M059J (cell line): ENCODE measurements around the gene MEIS2. TPM values are rescaled to one million over a fixed set of nuclear protein-coding genes. Genes with fewer than 3 reads are reported as not detected.

Experiments used
- DNase-seq: peaks from one replicate; pipeline ENCODE4 v3.0.0-alpha.2; 2012; ENCODE audit warnings: low read depth
- total RNA-seq: library from RNA; depleted of rRNA; stranded (reverse); fragments of >200 nt; shearing (Covaris generic); gene quantifications from 2 replicates; pipeline ENCODE4 v1.2.3, GENCODE V29; 2014; rRNA removed

The MEIS2 gene
- total RNA-seq: 27.7 and 32.9 TPM in 2 replicates

- peak; percentile 91 for DNase-seq
These were observed at the start of gene MEIS2 for GRCh38 chr15:37100109-37100965. Gene MEIS2 (minus strand): TSS chr15:37100549. CDS start chr15:37099466, 1,083 bp downstream.

- DNase-seq: no peak
These were observed 48.8 kb upstream of the MEIS2 start for GRCh38 chr15:37149146-37149545.

- no peak for DNase-seq
These were observed 48.4 kb upstream of the MEIS2 start for GRCh38 chr15:37148714-37149113.

GRCh38 chr15:37143351-37143750 is 43.0 kb upstream of the MEIS2 start:
- DNase-seq: no peak

- no peak for DNase-seq
These were observed 42.0 kb upstream of the MEIS2 start for GRCh38 chr15:37142371-37142770.

GRCh38 chr15:37140531-37141058 is 40.2 kb upstream of the MEIS2 start:
- DNase-seq: no peak

GRCh38 chr15:37138591-37139215 is 38.4 kb upstream of the MEIS2 start:
- DNase-seq: no peak

GRCh38 chr15:37137221-37137620 is 36.9 kb upstream of the MEIS2 start:
- no peak for DNase-seq

GRCh38 chr15:37136666-37137065 is 36.3 kb upstream of the MEIS2 start:
- no peak for DNase-seq

GRCh38 chr15:37135225-37135624 is 34.9 kb upstream of the MEIS2 start:
- peak; percentile 24 for DNase-seq

- peak; percentile 53 for DNase-seq
These were observed 34.4 kb upstream of the MEIS2 start for GRCh38 chr15:37134699-37135131.

- no peak for DNase-seq
These were observed 33.9 kb upstream of the MEIS2 start for GRCh38 chr15:37134244-37134643.

GRCh38 chr15:37133602-37134001 is 33.3 kb upstream of the MEIS2 start:
- peak; percentile 39 for DNase-seq

GRCh38 chr15:37132826-37133417 is 32.6 kb upstream of the MEIS2 start:
- no peak for DNase-seq

- DNase-seq: no peak
These were observed 31.3 kb upstream of the MEIS2 start for GRCh38 chr15:37131621-37132020.

- DNase-seq: no peak
These were observed 30.0 kb upstream of the MEIS2 start for GRCh38 chr15:37130356-37130755.

GRCh38 chr15:37125143-37125542 is 24.8 kb upstream of the MEIS2 start:
- DNase-seq: peak; percentile 60

- no peak for DNase-seq
These were observed 24.0 kb upstream of the MEIS2 start for GRCh38 chr15:37124331-37124730.

GRCh38 chr15:37122703-37123102 is 22.4 kb upstream of the MEIS2 start:
- no peak for DNase-seq

- no peak for DNase-seq
These were observed 21.1 kb upstream of the MEIS2 start for GRCh38 chr15:37121492-37121891.

GRCh38 chr15:37117030-37117429 is 16.7 kb upstream of the MEIS2 start:
- DNase-seq: no peak

- no peak for DNase-seq
These were observed 15.2 kb upstream of the MEIS2 start for GRCh38 chr15:37115538-37115937.
